ENCODE data around the gene VAT1.

DNA sequence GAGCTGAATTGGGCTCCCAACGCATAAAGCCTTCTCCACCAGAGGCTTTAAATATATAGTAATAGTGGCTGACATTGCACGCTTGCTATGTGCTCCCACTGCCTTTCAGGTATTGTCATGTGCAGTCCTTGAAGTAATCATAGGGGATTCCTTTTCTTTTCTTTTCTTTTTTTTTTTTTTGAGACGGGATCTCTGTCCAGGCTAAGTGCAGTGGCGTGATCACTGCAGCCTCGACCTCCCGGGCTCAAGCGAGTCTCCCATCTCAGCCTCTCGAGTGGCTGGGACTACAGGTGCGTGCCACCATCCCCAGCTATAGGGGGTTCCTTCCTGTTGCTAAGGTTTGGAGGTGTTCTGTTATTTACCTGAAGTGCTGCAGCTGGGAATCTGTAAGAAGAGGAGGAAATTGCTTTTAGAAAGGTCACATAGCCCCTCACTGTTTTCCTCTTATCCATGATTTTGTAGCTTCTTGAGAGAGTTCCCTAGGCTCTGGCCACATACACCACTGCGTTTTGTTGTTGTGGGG, 23.1 kb downstream of the VAT1 start:
- TF ChIP-seq, protein P1, sequence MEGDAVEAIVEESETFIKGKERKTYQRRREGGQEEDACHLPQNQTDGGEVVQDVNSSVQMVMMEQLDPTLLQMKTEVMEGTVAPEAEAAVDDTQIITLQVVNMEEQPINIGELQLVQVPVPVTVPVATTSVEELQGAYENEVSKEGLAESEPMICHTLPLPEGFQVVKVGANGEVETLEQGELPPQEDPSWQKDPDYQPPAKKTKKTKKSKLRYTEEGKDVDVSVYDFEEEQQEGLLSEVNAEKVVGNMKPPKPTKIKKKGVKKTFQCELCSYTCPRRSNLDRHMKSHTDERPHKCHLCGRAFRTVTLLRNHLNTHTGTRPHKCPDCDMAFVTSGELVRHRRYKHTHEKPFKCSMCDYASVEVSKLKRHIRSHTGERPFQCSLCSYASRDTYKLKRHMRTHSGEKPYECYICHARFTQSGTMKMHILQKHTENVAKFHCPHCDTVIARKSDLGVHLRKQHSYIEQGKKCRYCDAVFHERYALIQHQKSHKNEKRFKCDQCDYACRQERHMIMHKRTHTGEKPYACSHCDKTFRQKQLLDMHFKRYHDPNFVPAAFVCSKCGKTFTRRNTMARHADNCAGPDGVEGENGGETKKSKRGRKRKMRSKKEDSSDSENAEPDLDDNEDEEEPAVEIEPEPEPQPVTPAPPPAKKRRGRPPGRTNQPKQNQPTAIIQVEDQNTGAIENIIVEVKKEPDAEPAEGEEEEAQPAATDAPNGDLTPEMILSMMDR (IDR thresholded peaks at IDR 0.05): no peak
- TF ChIP-seq POLR2A (IDR thresholded peaks at IDR 0.05) (no peak), POLR2AphosphoS5 (IDR thresholded peaks at IDR 0.05) (no peak)

Measured in sigmoid colon (tissue), 4 donors.